Upper lobe of right lung (tissue), 1 donor: Measurements from ENCODE around the gene GGCT. TPM values are rescaled to one million over a fixed set of nuclear protein-coding genes. Genes with fewer than 3 reads are reported as not detected.
"Not testable (repeated sequence)": the region's sequence is repeated elsewhere in the genome, so short reads cannot be mapped to it uniquely, and the experiment has no call there.

Source experiments
- ATAC-seq: fragments of 200-7000 bp; cut with Tn5 transposase; one replicate; pipeline ENCODE4 v1.9.1; 2020; ENCODE audit warnings: mild to moderate bottlenecking, moderate library complexity
- DNase-seq: peaks from one replicate; pipeline ENCODE4 v3.0.0-alpha.2; 2020
- H3K27ac ChIP-seq: fragments of 200-600 bp; one replicate; pipeline ENCODE4 v1.8.0; 2022
- H3K27me3 ChIP-seq: fragments of 200-600 bp; one replicate; pipeline ENCODE4 v1.8.0; 2022; ENCODE audit warnings: mild to moderate bottlenecking
- H3K36me3 ChIP-seq: fragments of 200-600 bp; one replicate; pipeline ENCODE4 v1.8.0; 2022
- H3K4me1 ChIP-seq: fragments of 200-600 bp; one replicate; pipeline ENCODE4 v1.8.0; 2022
- H3K4me3 ChIP-seq: fragments of 200-600 bp; one replicate; pipeline ENCODE4 v1.8.0; 2022; ENCODE audit warnings: mild to moderate bottlenecking
- H3K9me3 ChIP-seq: fragments of 200-600 bp; one replicate; pipeline ENCODE4 v1.8.0; 2022
- CTCF ChIP-seq: fragments of 200-600 bp; IDR thresholded peaks from one replicate; pipeline ENCODE4 v1.8.0; 2022; ENCODE audit warnings: antibody characterized with exemption
- intact Hi-C: fragments of 100-400 bp; cut with DNase I; formaldehyde crosslinking; loops from one replicate; pipeline ENCODE4 v1.11.0; 2022
- total RNA-seq: library from RNA; stranded (reverse); fragmentation: NEBNext Ultra II Directional; extraction: Animal tissue kit (Norgen Biotek cat#: 25700); gene quantifications from one replicate; pipeline ENCODE4 v1.2.1, GENCODE V29; 2021
- donor health status: DM: no; HTN: yes; CAD: no; lungs with severe emphysema.

The GGCT gene
- total RNA-seq, 1 donor from 2014 or later, result 25.6 TPM

DNA sequence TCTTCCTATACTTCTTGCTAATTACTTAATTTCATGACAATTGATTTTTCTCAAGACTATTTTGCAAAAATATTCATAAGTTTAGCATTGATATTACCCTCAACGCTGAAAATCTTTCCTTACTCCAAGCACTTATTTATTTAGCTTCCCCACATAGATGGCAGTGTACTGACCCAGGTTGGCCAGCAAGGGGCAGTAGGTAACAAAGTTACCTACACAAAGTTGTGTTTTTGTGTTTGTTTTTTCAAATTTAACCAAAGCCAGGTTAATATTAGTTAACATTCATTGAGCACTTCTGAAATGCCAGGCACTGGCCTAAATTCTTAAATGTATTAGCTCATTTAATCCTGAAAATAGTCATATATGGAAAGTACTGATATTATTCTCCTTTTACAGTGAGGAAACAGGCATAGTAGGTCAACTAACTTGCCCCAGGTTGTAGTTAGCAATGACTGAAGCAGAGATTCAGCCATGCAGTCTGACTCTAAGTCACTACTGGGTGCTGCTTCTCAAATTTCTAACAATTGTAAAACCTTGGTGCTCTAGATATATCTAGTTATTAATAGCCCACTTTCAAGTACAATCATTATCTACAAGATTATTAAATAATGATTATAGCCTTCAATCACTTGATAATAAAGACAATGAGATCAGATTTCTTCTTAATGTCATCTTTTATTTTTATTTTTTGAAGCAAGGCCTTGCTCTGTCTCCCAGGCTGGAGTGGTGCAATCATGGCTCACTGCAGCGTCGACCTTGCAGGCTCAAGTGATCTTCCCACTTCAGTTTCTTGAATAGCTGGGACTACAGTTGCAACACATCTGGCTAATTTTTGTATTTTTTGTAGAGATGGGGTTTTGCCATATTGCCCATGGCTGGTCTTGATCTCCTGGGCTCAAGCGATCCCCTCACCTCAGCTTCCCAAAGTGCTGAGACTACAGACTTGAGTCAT, 5.8 kb upstream of the GGCT start:
- intact Hi-C loops, result no loop called here
- H3K36me3 ChIP-seq, result no peaks in the 10 kb centered on the region
- no peaks in the 10 kb centered on the region for H3K9me3 ChIP-seq
- H3K4me3 ChIP-seq, result no peak overlapping the region
- no peak overlapping the region for H3K27ac ChIP-seq
- no peaks in the 10 kb centered on the region for H3K27me3 ChIP-seq
- DNase-seq (no peak), ATAC-seq (peak; percentile 83)
- H3K4me1 ChIP-seq, result no peaks in the 10 kb centered on the region
- peak; percentile 89 for TF ChIP-seq CTCF

- not testable (repeated sequence) for H3K4me3 ChIP-seq, DNase-seq
These were observed 4.7 kb upstream of the GGCT start for GRCh38 chr7:30509171-30509857.

DNA sequence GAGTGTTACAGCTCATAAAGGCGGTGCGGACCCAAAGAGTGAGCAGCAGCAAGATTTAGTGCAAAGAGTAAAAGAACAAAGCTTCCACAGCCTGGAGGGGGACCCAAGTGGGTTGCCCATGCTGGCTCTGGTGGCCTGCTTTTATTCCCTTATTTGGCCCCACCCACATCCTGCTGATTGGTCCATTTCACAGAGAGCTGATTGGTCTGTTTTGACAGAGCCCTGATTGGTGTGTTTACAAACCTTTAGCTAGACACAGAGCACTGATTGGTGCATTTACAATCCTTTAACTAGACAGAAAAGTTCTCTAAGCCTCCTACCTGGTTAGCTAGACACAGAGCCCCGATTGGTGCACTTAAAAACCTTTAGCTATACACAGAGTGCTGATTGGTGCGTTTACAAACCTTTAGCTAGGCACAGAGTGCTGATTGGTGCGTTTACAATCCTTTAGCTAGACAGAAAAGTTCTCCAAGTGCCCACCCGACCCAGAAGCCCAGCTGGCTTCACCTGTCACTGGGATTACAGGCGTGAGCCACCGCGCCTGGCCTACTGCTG, 2.8 kb upstream of the GGCT start:
- H3K27me3 ChIP-seq, H3K9me3 ChIP-seq, H3K36me3 ChIP-seq, ATAC-seq, DNase-seq, H3K4me3 ChIP-seq, H3K27ac ChIP-seq, intact Hi-C loops: not testable (repeated sequence)
- peaks cover 17% of the 10 kb centered on the region for H3K4me1 ChIP-seq

More at GRCh38 chr7:30509171-30509857, 4.7 kb upstream of the GGCT start:
- H3K27ac ChIP-seq, H3K9me3 ChIP-seq, ATAC-seq, H3K27me3 ChIP-seq, H3K4me1 ChIP-seq, intact Hi-C loops, H3K36me3 ChIP-seq: not testable (repeated sequence)

GRCh38 chr7:30505174-30505697, 607 bp upstream of the GGCT start:
- H3K9me3 ChIP-seq, result no peaks in the 10 kb centered on the region
- no peak for ATAC-seq
- no peak for TF ChIP-seq CTCF
- DNase-seq, result no peak
- peak overlapping the region; percentile 90 for H3K27ac ChIP-seq
- H3K4me1 ChIP-seq, result peaks cover 18% of the 10 kb centered on the region
- H3K4me3 ChIP-seq, result peak overlapping the region; percentile 83
- no peaks in the 10 kb centered on the region for H3K27me3 ChIP-seq
- H3K36me3 ChIP-seq, result no peaks in the 10 kb centered on the region
- intact Hi-C loops, result no loop called here

DNA sequence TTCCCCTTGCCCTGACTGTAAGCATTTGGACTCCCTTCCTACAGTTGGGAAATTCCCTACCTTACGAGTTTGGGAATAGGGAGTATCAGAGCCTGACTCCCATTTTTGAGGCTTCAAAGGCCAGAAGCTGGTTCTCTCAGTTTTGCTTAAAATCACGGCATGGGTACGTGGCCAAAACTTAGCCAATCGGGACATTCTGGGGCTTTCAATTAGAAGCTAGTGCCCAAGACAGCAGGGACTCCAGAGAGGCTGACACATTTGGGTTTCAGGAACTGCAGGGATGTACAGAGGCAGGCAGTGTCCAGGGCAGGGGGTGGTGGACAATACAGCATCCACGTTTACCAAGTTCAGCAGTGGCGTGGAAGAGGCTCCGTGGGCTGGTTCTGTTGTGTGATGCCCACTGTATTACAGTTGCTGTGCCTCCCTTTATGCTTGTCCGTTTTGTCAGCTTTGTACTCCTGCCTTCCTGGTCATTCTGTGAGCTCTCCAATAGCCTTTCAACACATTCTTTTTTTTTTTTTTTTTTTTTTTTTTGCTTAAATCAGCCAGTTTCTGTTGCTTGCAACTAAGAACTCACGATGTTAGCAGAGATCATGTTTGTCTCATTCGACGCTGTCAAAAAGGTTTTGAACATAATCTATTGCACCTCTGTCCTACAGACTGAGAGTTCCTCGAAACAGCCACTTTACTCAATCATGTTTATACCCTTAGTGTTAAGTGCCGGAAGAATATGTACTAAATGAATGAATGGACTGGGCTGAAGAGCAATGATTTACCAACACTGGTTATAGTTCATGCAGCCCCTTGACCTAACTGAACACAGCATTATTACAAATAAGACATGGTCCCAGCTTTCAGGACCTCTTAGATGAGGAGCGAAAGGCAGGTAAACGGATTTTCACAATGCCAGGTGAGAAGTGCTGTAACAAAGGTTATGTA, 1.1 kb downstream of the GGCT start:
- TF ChIP-seq CTCF, result no peak
- H3K9me3 ChIP-seq, result no peaks in the 10 kb centered on the region
- intact Hi-C loops, result no loop called here
- H3K36me3 ChIP-seq, result peaks cover 10% of the 10 kb centered on the region
- H3K4me3 ChIP-seq, result peak overlapping the region; percentile 83
- DNase-seq (no peak), ATAC-seq (peak; percentile 6)
- H3K27me3 ChIP-seq, result no peaks in the 10 kb centered on the region
- H3K4me1 ChIP-seq, result peaks cover 18% of the 10 kb centered on the region
- H3K27ac ChIP-seq, result peak overlapping the region; percentile 90
